ENCODE results near the gene IFNA10.
"Not testable (repeated sequence)": the region's sequence is repeated elsewhere in the genome, so short reads cannot be mapped to it uniquely, and the experiment has no call there.

IFNA10 gene

DNA sequence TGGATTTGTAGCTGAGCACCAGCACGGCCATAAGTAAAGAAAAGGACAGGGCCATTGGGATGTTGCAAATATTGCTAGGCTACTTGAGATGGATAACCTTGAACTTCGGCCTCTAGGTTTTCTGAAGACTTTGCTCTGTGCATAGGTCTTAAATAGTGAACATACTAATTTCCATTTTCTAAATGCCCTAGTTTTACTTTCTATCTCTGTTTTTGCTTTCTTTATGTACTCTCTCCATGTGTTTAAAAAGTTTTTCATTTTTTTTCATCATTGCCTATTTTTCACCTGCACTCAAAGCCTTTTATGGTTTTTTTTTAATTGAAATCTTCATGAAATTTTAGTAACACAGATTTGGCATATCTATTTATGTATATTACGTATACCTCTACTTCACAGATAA, at the start of gene IFNA10:
IFNA10 (minus strand) TSS at position 101 of the 400 bp plus-strand sequence; CDS start at position 55, 46 bp downstream.
- DNase-seq (ENCODE audit: low read depth), result not testable (repeated sequence)

DNA sequence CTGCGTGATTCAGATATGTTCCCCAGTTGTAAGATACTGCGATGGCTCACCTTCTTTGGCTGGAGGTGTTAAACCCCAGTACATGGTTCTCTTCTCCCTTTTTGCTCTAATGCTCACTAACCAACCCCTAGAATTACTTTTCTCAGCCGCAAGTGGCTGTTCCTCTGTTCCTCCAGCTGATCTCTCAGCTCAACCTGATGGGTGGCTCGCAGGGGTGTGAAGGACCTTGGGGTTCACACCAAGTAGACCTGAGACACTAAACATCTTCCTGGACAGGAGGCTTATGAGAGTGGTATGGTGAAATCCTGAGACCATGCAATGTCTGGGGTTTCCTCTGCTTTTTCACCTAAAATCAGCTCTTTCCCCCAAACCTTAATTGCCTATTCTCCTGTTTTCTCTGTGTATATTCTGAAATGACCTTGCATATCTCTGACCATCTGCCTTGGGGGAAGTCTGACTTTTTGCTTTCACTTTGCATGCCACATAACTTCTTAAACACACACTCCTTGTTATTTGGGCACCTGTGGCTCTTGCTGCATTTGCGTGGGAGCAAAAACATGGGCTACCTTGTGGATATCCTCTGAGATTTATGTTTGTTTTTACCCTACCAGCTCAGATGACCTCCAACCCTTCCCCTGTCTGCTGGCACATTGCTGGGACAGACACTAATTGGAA, 48.7 kb upstream of the IFNA10 start:
- no peak for DNase-seq (ENCODE audit: low read depth)

DNA sequence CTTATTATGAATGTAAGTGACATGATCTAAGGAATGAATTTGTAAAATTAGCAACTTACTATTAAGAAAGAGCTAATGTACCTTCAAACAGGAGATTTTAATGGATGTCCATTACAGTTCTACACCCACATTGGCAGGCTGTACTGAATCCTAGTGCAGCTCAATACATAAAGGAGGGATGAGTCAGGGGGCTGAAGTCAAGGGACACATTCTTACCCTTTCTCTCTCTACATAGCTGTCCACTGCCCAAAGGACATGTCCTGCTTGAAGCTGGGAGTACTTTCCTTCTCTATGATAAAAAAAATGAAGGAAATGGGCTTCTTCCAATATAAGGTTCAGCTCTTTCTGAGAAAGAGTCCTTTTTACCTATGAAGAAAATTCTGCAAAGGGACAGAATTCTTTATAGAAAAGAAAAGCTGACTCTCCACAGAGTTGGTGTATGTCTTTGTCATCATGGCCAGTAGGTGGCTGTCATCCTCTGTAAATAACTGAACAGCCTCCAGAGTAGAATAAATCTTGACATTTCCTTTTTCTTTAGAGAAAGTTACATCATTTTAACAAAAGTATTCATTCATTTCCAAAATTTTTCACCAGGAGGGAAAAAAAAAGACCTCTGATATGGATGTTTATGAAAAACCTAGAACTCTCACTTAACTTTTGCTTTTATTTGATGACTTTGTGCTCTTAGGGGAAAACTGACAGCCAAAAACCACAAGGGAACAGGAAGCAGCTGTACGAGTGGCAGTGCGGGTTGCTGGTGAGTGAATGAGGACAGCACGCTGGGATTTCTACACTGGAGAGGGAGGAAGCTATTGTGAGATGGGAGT, 46.0 kb upstream of the IFNA10 start:
- DNase-seq (ENCODE audit: low read depth), result no peak

DNA sequence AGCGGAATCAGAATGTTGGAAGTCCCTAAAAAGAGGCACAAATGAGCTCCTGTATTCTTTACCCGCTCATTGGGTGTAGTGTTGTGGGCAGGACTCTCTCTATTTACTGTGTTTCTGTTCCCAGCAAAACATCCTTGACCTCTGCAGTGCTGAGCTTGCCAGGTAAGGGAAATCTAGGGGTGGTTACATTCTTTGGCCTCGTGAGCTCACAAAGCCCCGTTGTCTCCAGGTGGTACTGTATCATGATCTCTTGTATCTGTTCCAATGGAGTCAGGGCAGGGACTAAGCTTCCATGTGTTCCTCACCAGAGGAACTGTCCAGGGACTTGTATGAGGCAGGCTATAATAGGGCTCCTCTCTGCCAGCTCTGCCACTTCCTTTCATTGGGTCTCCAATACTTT, 44.7 kb upstream of the IFNA10 start:
- DNase-seq (ENCODE audit: low read depth), result no peak

DNA sequence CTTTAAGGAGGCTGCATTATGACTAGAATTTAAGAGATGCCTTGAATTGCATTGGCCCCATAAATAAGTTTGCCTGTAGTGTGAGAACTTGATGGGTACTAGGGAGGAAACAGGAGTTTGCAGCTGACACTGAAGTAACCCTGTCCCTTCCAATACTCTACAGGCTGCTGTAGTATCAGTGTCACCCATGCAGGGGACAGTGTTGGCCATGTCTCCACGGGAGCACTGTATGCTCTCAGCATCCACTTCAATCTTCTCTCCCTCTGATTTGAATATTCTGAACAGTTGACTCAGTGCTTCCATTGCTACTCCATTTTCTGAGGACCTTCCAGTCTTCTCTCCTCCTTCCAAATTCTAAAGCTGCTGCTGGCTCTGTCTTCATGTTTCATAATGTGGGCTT, 44.2 kb upstream of the IFNA10 start:
- DNase-seq (ENCODE audit: low read depth), result no peak

DNA sequence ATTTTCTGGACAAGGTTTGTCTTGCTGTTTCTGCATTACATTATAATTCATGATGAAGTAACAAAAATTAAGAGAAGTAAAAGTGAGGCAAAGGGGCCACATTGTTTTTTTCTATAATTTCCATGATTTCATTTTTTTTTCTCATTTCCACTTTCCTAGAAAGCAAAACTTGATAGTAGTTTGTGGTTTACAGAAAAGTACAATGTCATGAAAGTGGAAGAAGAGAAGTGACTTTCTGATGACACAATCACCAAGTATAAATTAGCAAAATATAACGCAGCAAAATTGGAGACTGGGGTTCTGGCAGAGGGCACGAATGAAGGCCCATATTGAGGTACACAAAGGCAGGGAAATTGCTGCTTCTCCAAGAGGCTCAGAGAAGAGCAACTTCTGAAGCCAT, 37.9 kb upstream of the IFNA10 start:
- no peak for DNase-seq (ENCODE audit: low read depth)

DNA sequence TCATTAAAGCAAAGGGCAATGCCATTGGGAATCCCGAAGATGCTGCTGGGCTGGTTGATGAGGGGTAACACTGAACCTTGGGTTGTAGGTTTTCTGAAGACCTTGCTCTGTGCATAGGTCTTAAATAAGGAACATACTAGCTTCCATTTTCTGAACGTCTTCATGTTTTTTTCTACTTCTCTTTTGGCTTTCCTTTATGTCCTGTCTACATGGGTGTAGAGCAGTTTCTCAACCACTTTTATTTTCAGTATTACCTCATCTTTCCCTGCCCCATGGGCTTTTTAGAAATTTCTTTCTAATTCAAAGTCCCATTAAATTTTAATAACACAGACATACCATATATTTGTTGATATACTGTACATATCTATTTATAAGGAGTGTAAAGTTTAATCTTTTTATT, 33.0 kb upstream of the IFNA10 start, which contains the start of gene IFNA14:
IFNA14 (minus strand) TSS at position 95 of the 400 bp plus-strand sequence; CDS start at position 25, 70 bp downstream.
- DNase-seq (ENCODE audit: low read depth), result no peak

DNA sequence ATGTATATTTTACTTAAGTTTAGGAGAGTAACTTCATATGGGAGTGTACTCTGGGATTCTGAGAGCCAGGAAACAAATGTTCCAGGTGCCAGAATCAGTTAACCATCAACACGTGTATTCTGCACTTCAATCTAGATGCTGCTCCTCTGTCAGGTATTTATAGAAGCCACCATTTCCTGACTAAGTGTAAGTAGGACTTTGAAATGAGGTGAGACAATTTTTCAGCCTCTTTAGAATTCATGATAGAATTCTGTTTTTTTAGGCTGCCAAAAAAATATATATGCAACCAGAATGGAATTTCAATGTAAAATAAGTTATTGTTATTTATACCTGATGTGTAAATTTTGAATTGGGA, 29.4 kb upstream of the IFNA10 start:
- DNase-seq (ENCODE audit: low read depth), result not testable (repeated sequence)

DNA sequence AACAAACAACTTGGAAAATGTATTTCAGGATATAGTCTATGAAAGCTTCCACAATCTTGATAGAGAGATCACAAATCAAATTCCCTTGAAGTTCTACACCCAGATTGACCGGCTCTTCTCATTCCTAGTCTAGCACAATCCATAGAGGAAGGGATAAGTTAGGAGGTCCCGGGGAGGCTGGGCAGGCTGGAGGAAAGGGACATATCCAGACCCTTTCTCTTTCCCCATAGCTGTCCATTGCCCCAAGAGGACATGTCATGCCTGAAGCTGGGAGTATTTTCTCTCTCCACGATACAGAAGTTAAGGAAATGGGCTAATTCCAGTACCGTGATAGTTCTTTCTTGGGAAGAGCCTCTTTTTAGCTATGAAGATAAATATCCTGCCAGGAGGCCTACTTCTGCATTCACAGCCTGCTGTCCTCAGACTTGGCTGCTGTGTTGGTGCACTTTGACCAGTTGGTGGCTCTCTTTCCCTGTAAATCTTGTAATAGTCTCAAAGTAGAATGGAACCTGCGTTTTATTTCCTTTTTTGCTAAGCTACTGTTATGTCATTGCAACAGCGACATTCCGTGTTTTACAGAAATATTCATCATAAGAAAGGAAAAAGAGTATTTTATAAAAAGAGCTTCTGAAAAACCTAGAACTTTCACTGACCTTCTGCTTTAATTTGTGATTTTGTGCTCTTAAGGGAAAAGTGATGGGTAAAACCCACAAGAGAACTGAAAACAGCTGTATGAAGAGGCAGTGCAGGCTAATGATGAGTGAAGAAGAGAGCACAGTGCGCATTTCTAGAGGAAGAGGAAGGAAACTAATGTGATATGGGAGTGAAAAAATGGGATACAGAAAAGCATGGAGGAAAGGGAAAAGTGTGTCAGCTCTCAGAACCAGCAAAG, 28.8 kb upstream of the IFNA10 start:
- not testable (repeated sequence) for DNase-seq (ENCODE audit: low read depth)

DNA sequence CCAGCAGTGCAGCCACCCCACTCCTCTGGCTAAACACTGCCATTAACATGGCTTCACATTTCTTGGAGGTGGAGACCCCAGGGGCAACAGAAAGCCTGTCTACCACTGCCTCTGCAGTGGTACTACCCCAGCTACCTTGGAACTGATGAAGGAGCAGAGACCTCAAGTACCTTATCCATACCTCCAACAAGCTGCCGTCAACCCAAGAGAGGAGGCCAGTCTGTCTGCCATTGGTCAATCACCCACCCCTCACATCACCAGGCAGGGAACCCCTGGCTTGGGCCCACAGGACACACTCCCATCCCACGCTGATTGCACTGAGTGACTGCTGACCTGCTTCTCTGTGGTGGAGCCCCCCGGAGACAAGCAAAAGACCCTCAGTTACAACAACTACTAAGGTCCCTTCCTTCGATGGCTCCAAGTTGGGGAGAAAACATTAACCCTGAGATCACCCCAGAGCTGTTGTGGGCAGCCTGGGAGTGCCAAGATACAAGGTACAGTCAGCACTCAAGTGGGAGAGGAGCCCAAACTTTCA, 27.3 kb upstream of the IFNA10 start:
- no peak for DNase-seq (ENCODE audit: low read depth)

DNA sequence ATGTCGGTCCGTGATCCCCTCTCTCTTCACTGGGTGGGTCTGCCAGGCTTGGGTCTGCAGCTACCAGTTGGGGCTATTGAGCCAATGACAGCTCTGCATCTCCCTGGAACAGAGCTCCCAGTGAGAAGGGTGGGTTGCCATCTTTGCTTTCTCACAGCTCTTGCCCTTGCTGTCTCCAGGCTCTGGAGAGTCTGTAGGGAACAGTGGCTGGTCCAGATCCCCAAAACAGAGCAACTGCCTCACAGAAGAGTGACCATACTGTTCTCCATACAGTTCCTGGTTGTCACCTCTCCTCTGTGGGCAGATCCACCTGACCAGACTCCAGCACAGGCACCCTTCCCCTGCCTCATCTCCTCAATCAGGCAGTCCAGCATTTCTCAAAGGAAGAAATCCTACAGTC, 26.3 kb upstream of the IFNA10 start:
- DNase-seq (ENCODE audit: low read depth), result no peak

DNA sequence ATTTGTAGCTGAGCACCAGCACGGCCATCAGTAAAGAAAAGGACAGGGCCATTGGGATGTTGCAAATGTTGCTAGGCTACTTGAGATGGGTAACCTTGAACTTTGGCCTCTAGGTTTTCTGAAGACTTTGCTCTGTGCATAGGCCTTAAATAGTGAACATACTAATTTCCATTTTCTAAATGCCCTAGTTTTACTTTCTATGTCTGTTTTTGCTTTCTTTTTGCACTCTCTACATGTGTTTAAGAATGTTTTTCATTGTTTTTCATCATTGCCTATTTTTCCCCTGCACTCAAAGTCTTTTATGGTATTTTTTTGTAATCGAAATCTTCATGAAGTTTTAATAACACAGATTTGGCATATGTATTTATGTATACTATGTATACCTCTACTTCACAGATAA, 21.2 kb upstream of the IFNA10 start, which contains the start of gene IFNA17:
IFNA17 (minus strand) TSS at position 101 of the 400 bp plus-strand sequence; CDS start at position 52, 49 bp downstream.
- no peak for DNase-seq (ENCODE audit: low read depth)

DNA sequence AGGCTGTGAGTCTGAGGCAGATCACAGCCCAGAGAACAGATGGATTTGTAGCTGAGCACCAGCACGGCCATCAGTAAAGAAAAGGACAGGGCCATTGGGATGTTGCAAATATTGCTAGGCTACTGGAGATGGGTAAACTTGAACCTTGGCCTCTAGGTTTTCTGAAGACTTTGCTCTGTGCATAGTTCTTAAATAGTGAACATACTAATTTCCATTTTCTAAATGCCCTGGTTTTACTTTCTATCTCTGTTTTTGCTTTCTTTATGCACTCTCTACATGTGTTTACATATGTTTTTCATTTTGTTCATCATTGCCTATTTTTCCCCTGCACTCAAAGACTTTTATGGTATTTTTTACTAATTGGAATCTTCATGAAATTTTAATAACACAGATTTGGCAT, 10.3 kb upstream of the IFNA10 start, which contains the start of gene IFNA16:
IFNA16 (minus strand) TSS at position 101 of the 400 bp plus-strand sequence; CDS start at position 95, 6 bp downstream.
- DNase-seq (ENCODE audit: low read depth), result not testable (repeated sequence)

DNA sequence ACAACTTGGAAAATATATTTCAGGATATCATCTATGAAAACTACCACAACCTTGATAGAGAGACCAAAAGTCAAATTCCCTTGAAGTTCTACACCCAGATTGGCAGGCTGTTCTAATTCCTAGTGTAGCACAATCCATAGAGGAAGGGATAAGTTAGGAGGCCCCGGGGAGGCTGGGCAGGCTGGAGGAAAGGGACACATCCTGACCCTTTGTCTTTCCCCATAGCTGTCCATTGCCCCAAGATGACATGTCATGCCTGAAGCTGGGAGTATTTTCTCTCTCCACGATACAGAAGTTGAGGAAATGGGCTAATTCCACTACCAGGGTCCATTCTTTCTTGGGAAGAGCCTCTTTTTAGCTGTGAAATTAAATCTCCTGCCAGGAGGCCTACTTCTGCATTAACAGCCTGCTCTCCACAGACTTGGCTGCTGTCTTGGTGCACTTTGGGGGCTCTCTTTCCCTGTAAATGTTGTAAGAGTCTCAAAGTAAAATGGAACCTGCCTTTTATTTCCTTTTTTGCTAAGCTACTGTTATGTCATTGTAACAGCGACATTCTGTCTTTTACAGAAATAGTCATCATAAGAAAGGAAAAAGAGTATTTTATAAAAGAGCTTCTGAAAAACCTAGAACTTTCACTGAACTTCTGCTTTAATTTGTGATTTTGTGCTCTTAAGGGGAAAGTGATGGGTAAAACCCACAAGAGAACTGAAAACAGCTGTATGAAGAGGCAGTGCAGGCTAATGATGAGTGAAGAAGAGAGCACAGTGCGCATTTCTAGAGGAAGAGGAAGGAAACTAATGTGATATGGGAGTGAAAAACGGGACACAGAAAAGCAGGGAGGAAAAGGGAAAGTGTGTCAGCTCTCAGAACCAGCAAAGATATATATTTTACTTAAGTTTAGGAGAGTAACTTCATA, 6.7 kb upstream of the IFNA10 start:
- not testable (repeated sequence) for DNase-seq (ENCODE audit: low read depth)

DNA sequence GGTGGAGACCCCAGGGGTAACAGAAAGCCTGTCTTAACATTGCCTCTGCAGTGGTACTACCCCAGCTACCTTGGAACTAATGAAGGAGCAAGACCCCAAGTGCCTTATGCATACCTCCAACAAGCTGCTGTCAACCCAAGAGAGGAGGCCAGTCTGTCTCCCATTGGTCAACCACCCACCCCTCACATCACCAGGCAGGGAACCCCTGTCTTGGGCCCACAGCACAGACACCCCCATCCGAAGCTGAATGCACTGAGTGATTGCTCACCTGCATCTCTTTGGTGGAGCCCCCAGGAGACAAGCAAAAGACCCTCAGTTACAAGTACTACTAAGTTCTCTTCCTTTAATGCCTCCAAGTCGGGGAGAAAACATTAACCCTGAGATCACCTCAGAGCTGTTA, 5.2 kb upstream of the IFNA10 start:
- DNase-seq (ENCODE audit: low read depth), result not testable (repeated sequence)

DNA sequence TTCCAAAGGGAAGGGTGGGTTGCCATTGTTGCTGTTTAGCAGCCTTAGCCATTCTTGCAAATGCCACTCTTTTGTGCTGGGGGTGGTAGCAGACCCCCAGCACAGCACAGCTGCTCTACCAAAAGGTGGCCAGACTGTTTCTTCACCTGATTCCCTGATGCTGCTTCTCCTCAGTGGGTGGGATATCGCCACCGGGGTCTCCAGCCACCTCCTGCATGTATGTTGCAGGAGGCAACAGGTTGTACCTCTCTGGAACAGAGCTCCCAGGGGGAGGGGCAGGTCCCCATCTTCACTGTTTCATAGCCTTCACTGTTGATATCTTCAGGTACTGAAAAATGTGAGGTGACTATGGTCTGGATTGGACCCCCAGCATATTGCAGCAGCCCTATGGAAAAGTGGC, 3.8 kb upstream of the IFNA10 start:
- not testable (repeated sequence) for DNase-seq (ENCODE audit: low read depth)

DNA sequence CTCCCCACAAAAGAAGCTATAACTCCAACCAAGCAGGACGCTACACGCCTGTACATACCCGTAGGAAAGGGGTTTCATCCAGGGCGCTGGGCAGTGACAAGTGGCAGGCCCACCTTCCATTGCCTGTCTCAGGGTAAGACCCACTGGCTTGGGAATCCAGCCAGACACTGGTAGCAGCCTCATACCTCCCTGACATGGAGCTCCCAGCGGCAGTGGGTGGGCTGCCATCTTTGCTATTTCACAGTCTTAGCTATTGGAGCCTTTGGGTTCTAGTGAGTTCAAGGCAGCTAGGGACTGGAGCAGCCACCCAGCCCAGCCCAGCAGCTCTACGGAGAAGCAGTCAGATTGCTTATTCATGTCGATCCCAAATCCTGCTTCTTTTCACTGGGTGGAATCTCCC, 3.4 kb upstream of the IFNA10 start:
- no peak for DNase-seq (ENCODE audit: low read depth)

DNA sequence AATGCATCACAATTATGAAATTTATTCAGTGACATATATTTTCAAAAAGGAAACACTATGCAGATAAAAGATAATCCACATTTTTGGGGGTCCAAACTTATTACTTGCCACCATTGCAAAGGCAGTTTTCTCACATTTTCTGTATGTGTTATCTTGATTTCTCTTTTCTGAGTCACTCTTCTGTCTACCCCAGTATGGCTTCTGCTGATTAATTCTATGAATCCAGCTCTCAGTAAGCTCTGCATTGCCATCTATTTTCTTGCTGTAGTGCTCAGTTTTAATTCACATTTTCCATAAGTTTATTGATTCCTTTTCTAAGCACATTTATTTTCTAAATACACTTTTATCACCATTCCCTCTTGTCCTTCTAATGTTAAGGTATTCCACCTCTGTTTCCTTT, 1.7 kb downstream of the IFNA10 start:
- DNase-seq (ENCODE audit: low read depth), result no peak

DNA sequence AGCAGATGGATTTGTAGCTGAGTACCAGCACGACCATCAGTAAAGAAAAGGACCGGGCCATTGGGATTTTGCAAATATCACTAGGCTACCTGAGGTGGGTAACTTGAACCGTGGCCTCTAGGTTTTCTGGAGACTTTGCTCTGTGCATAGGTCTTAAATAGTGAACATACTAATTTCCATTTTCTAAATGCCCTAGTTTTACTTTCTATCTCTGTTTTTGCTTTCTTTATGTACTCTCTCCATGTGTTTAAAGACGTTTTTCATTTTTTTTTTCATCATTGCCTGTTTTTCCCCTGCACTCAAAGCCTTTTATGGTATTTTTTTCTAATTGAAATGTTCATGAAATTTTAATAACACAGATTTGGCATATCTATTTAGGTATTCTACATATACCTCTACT, 4.8 kb downstream of the IFNA10 start, which contains the start of gene IFNA7:
IFNA7 (minus strand) TSS at position 101 of the 400 bp plus-strand sequence; CDS start at position 61, 40 bp downstream.
- DNase-seq (ENCODE audit: low read depth), result not testable (repeated sequence)

Measured in T-helper 22 cell (primary cell).